Hepatocyte (in vitro differentiated cells): ENCODE measurements around the gene WDR81.

Source experiments
- EZH2 ChIP-seq: fragments of 200-600 bp; sonication (generic); IDR thresholded peaks from 2 replicates; pipeline ENCODE4 v1.6.1; 2016; ENCODE audit warnings: antibody characterized with exemption, mild to moderate bottlenecking, borderline replicate concordance
- EZH2phosphoT487 ChIP-seq: fragments of 200-600 bp; sonication (generic); IDR thresholded peaks from one replicate; pipeline ENCODE4 v1.6.1; 2018; ENCODE audit warnings: antibody characterized with exemption, mild to moderate bottlenecking, low read depth, moderate library complexity; ENCODE audit not compliant: unreplicated experiment, severe bottlenecking
- TF ChIP-seq, protein P1 (sequence below): fragments of 200-600 bp; sonication (generic); IDR thresholded peaks from 2 replicates; pipeline ENCODE4 v1.5.1; 2016; ENCODE audit warnings: antibody characterized with exemption, mild to moderate bottlenecking; ENCODE audit not compliant: poor library complexity

DNA sequence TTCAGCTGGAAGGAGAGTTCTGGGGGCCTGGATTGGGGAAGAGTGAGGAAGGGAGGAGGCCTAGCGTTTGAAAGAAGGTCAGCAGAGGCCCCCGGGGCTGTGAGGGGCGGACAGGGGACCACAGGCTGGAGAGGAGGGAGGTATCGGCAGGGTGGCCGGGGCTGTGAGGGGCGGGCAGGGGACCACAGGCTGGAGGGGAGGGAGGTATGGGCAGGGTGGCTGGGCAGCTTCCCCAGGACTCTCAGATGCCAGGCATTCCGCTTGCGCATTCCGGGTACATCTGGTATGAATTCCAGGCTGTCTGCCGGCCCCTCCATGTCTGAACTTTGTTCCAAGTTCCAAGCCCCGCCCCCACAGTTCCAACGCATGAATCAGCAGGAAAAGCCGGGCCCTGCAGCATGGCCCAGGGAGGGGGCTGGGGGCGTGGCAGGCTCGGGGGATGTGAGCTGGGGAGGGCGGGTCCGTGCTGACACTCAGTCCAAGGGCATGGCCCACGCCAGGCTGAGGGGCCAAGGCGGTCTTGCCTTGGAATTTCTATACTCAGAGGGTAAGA lies 10.0 kb upstream of the WDR81 start:
- TF ChIP-seq EZH2phosphoT487 (no peak), EZH2 (no peak)
- TF ChIP-seq, protein P1, sequence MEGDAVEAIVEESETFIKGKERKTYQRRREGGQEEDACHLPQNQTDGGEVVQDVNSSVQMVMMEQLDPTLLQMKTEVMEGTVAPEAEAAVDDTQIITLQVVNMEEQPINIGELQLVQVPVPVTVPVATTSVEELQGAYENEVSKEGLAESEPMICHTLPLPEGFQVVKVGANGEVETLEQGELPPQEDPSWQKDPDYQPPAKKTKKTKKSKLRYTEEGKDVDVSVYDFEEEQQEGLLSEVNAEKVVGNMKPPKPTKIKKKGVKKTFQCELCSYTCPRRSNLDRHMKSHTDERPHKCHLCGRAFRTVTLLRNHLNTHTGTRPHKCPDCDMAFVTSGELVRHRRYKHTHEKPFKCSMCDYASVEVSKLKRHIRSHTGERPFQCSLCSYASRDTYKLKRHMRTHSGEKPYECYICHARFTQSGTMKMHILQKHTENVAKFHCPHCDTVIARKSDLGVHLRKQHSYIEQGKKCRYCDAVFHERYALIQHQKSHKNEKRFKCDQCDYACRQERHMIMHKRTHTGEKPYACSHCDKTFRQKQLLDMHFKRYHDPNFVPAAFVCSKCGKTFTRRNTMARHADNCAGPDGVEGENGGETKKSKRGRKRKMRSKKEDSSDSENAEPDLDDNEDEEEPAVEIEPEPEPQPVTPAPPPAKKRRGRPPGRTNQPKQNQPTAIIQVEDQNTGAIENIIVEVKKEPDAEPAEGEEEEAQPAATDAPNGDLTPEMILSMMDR = no peak
